PC-9 (cell line): ENCODE measurements around the gene AMH.

Experiments
- EZH2 ChIP-seq: fragments of 200-600 bp; sonication (generic); IDR thresholded peaks from 2 replicates; pipeline ENCODE4 v1.8.0; 2017; ENCODE audit warnings: antibody characterized with exemption, low read depth
- TF ChIP-seq, protein P1 (sequence below): fragments of 200-600 bp; sonication (generic); conservative IDR thresholded peaks from 2 replicates; pipeline ENCODE4 v1.6.1; 2017; ENCODE audit warnings: mixed run types, antibody characterized with exemption, mild to moderate bottlenecking, moderate library complexity

DNA sequence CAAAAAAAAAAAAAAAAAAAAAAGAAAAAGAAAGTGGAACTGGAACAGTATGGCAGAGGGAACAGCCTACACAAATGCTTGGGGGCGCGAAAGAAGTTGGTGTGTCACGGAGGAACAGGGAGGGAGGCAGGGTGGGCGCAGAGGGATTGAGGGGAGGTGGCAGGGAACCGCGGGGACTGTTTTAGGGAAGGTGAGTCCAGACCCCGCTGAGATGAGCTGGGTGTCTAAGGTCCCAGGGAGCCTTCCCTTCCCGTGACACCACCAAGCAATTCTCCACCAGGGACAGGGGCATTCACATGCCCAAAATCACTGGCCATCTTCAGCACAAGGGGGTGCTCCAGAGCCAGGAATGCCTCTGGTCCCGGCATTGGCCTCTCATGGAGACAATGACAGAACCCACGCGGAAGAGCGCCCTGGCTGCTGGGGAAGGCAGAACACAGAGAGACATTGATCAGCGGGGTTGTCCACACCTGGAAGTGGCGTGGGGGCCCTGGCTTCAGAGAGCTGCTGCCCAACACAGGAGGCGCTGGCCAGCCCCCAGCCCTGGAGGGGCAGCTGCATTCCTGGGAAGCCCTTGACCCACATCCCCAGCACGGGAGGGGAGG, 25.9 kb downstream of the AMH start:
- TF ChIP-seq, protein P1, sequence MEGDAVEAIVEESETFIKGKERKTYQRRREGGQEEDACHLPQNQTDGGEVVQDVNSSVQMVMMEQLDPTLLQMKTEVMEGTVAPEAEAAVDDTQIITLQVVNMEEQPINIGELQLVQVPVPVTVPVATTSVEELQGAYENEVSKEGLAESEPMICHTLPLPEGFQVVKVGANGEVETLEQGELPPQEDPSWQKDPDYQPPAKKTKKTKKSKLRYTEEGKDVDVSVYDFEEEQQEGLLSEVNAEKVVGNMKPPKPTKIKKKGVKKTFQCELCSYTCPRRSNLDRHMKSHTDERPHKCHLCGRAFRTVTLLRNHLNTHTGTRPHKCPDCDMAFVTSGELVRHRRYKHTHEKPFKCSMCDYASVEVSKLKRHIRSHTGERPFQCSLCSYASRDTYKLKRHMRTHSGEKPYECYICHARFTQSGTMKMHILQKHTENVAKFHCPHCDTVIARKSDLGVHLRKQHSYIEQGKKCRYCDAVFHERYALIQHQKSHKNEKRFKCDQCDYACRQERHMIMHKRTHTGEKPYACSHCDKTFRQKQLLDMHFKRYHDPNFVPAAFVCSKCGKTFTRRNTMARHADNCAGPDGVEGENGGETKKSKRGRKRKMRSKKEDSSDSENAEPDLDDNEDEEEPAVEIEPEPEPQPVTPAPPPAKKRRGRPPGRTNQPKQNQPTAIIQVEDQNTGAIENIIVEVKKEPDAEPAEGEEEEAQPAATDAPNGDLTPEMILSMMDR, result peak; percentile 49
- no peak for TF ChIP-seq EZH2
